Spleen (tissue), 7 donors: Measurements from ENCODE around the gene FSTL4.

Experiments used
- CTCF ChIP-seq, 11 experiments: fragments of 200-600 bp in 7 of 11; fragments of 450-650 bp in 4 of 11; sonication (generic) in 4 of 11; IDR thresholded peaks in 8 of 11; conservative IDR thresholded peaks in 3 of 11; 1 replicate in 7 of 11; 2 replicates in 4 of 11; pipeline versions ENCODE4 v1.4.0 to v1.8.0; 2016 to 2021; ENCODE audit warnings: antibody characterized with exemption in 11 of 11, inconsistent platforms in 4 of 11, mild to moderate bottlenecking in 1 of 11
- POLR2A ChIP-seq, 3 donors: fragments of 450-650 bp; IDR thresholded peaks; one replicate each; pipeline ENCODE4 v1.5.1; 2017; ENCODE audit warnings: antibody characterized with exemption in 3 of 3, mild to moderate bottlenecking in 1 of 3
- donor health status: DM: no; HTN: no; CAD: no; lungs with moderate emphysema.
- donor health status: DM: no; HTN: no; CAD: no.
- donor health status: DM: no; HTN: no; CAD: no.

DNA sequence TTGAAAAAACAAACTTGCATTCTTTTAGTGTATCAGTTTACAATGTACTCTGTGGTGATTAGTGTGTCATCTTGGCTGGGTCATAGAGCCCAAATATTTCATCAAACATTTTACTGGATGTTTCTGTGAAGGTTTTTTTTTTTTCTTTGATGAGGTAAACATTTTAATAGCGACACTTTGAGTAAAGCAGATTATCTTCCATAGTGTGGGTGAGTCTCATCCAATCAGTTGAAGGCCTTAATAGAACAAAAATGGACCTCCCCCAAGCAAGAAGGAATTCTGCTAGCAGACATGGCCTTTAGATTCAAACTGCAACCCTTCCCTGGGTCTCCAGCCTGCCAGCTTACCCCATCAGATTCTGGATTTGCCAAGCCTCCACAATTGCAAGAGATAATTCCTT, 72.5 kb downstream of the FSTL4 start:
- TF ChIP-seq CTCF (IDR thresholded peaks at IDR 0.05 in 8 of 11, conservative IDR thresholded peaks at IDR 0.05 in 3 of 11) (no peak), POLR2A (IDR thresholded peaks at IDR 0.05) (no peak)
